Mesenchymal stem cell (in vitro differentiated cells and primary cell): ENCODE data around the gene CDK3.

ENCODE experiments used
- DNase-seq: peaks from one replicate; pipeline ENCODE4 v3.0.0-alpha.2; 2013
- H2AFZ ChIP-seq: one replicate; pipeline ENCODE4 v1.6.1; 2013; ENCODE audit warnings: low read depth, mild to moderate bottlenecking, control low read depth, inconsistent platforms, low read length, moderate library complexity
- H2AK5ac ChIP-seq: 2 replicates; pipeline ENCODE4 v1.6.1; 2013; ENCODE audit warnings: low read length, moderate library complexity, mild to moderate bottlenecking, inconsistent platforms; ENCODE audit not compliant: severe bottlenecking
- H2BK120ac ChIP-seq: one replicate; pipeline ENCODE4 v1.6.1; 2013; ENCODE audit warnings: low read depth, mild to moderate bottlenecking, inconsistent platforms, low read length, moderate library complexity
- H2BK12ac ChIP-seq, 2 experiments: one replicate each; pipeline ENCODE4 v1.6.1; 2013; ENCODE audit warnings: inconsistent platforms in 2 of 2, low read length in 2 of 2, mild to moderate bottlenecking in 2 of 2, moderate library complexity in 2 of 2, control low read depth in 1 of 2
- H2BK15ac ChIP-seq: one replicate; pipeline ENCODE4 v1.6.1; 2013; ENCODE audit warnings: mild to moderate bottlenecking, low read depth, inconsistent platforms; ENCODE audit not compliant: poor library complexity, severe bottlenecking
- H2BK5ac ChIP-seq: 2 replicates; pipeline ENCODE4 v1.6.1; 2013; ENCODE audit warnings: low read depth, mild to moderate bottlenecking, low read length, control low read depth, inconsistent platforms; ENCODE audit not compliant: poor library complexity, severe bottlenecking
- H3K14ac ChIP-seq, 2 experiments: one replicate each; pipeline ENCODE4 v1.6.1; 2013; ENCODE audit warnings: inconsistent platforms in 2 of 2, low read length in 2 of 2, control low read depth in 1 of 2, mild to moderate bottlenecking in 1 of 2, moderate library complexity in 1 of 2
- H3K18ac ChIP-seq, 2 experiments: one replicate each; pipeline ENCODE4 v1.6.1; 2013; ENCODE audit warnings: inconsistent platforms in 2 of 2, low read length in 2 of 2, control low read depth in 1 of 2, low read depth in 1 of 2, mild to moderate bottlenecking in 1 of 2
- H3K23ac ChIP-seq, 2 experiments: one replicate each; pipeline ENCODE4 v1.6.1; 2013; ENCODE audit warnings: inconsistent platforms in 2 of 2, low read length in 2 of 2, mild to moderate bottlenecking in 2 of 2, moderate library complexity in 2 of 2, control low read depth in 1 of 2
- H3K27ac ChIP-seq: 2 replicates; pipeline ENCODE4 v1.5.1; 2013; ENCODE audit warnings: mild to moderate bottlenecking, moderate library complexity, low read length, control low read depth, inconsistent platforms; ENCODE audit not compliant: poor library complexity, severe bottlenecking
- H3K27me3 ChIP-seq, 2 experiments: 2 replicates each; pipeline versions ENCODE4 v1.6.1 to v1.7.0; 2013; ENCODE audit warnings: low read length in 2 of 2, mild to moderate bottlenecking in 2 of 2, moderate library complexity in 2 of 2, control low read depth in 1 of 2, inconsistent platforms in 1 of 2; ENCODE audit not compliant: control insufficient read depth in 1 of 2, insufficient read depth in 1 of 2
- H3K36me3 ChIP-seq, 2 experiments: 2 replicates each; pipeline versions ENCODE4 v1.6.1 to v1.7.0; 2013; ENCODE audit warnings: low read length in 2 of 2, control low read depth in 1 of 2, inconsistent platforms in 1 of 2, low read depth in 1 of 2, mild to moderate bottlenecking in 1 of 2; ENCODE audit not compliant: insufficient read depth in 2 of 2, control insufficient read depth in 1 of 2
- H3K4ac ChIP-seq, 2 experiments: one replicate each; pipeline ENCODE4 v1.6.1; 2013; ENCODE audit warnings: inconsistent platforms in 2 of 2, low read length in 2 of 2, mild to moderate bottlenecking in 2 of 2, moderate library complexity in 2 of 2, control low read depth in 1 of 2, low read depth in 1 of 2
- H3K4me1 ChIP-seq: 2 replicates; pipeline ENCODE4 v1.6.1; 2013; ENCODE audit warnings: low read depth, low read length, control low read depth; ENCODE audit not compliant: control insufficient read depth, insufficient read depth
- H3K4me2 ChIP-seq: 2 replicates; pipeline ENCODE4 v1.6.1; 2013; ENCODE audit warnings: low read length, mild to moderate bottlenecking, inconsistent platforms; ENCODE audit not compliant: poor library complexity, severe bottlenecking
- H3K4me3 ChIP-seq, 2 experiments: 2 replicates each; pipeline versions ENCODE4 v1.5.1 to v1.7.0; 2013; ENCODE audit warnings: low read length in 2 of 2, mild to moderate bottlenecking in 2 of 2, control low read depth in 1 of 2, low read depth in 1 of 2; ENCODE audit not compliant: insufficient read depth in 1 of 2
- H3K79me1 ChIP-seq: replicated peaks from 2 replicates; pipeline ENCODE4 v1.6.1; 2013; ENCODE audit warnings: mild to moderate bottlenecking, control low read depth, low read length, inconsistent platforms; ENCODE audit not compliant: poor library complexity, severe bottlenecking
- H3K9ac ChIP-seq: 2 replicates; pipeline ENCODE4 v1.7.0; 2013; ENCODE audit warnings: mild to moderate bottlenecking, low read length, moderate library complexity
- H3K9me3 ChIP-seq: 2 replicates; pipeline ENCODE4 v1.7.0; 2013; ENCODE audit warnings: mild to moderate bottlenecking, low read length; ENCODE audit not compliant: control insufficient read depth
- H4K8ac ChIP-seq: one replicate; pipeline ENCODE4 v1.6.1; 2013; ENCODE audit warnings: inconsistent platforms, mild to moderate bottlenecking, low read length, moderate library complexity
- H4K91ac ChIP-seq: one replicate; pipeline ENCODE4 v1.6.1; 2013; ENCODE audit warnings: mild to moderate bottlenecking, low read length, inconsistent platforms
- WGBS: methylation state at CpG from one replicate; pipeline ENCODE4 v1.1.7; 2013; ENCODE audit warnings: mixed read lengths; 5-methylcytosine and 5-hydroxymethylcytosine counted together

Gene CDK3

GRCh38 chr17:76025294-76025693 lies 24.6 kb downstream of the CDK3 start:
- Histone ChIP-seq H2AFZ (no peak overlapping the region), H3K18ac (no peak overlapping the region), H2AK5ac (no peak overlapping the region), H3K4me2 (no peak overlapping the region), H3K9ac (no peak overlapping the region), H3K4me3 (no peak overlapping the region), H3K4ac (no peak overlapping the region), H3K9me3 (no peaks in the 10 kb centered on the region), H3K27ac (no peak overlapping the region), H2BK5ac (no peak overlapping the region), H2BK120ac (no peak overlapping the region), H3K23ac (no peak overlapping the region), H2BK15ac (no peak overlapping the region), H3K36me3 (no peaks in the 10 kb centered on the region), H3K14ac (no peak overlapping the region), H2BK12ac (no peak overlapping the region), H4K8ac (no peak overlapping the region), H4K91ac (no peak overlapping the region), H3K27me3 (peaks cover 0 to 32% of the 10 kb centered on the region in 2 experiments), H3K4me1 (peaks cover 21% of the 10 kb centered on the region), H3K79me1 (no peaks in the 10 kb centered on the region)
- 94% methylated on average over 12 of the region's 12 CpGs for WGBS
- no peak for DNase-seq

DNA sequence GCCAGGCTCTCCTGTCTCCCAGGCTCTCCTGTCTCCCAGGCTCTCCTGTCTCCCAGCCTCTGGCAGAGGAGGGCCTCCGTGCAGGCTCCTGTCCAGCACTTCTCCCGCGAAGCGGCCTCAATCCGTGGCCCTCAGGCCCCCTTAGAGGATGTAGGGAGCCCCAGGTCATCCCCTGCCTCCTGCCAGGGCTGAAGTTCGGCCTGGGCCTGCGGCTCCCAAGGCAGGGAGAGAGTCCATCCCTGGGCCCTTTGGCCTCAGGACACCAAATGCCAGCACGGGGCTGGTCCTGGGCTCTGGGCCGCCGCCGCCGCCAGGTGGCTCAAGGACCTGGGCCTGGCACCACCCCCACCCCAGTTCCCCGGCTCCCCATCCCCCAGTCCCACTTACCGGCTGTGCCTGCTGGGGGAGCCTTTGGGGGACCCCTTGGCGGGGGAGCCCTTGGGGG lies 26.1 kb downstream of the CDK3 start:
- H4K91ac ChIP-seq: no peak overlapping the region
- peaks cover 20% of the 10 kb centered on the region for H3K4me1 ChIP-seq
- H3K9me3 ChIP-seq: no peaks in the 10 kb centered on the region
- 86% methylated on average over 14 of the region's 15 CpGs for WGBS
- no peak overlapping the region for H2BK120ac ChIP-seq
- no peak for DNase-seq
- H3K4me3 ChIP-seq: no peak overlapping the region
- no peak overlapping the region for H2BK5ac ChIP-seq
- no peak overlapping the region for H3K9ac ChIP-seq
- H4K8ac ChIP-seq: no peak overlapping the region
- H2BK15ac ChIP-seq: peak overlapping the region; percentile 48
- H3K27me3 ChIP-seq: peaks cover 0 to 25% of the 10 kb centered on the region in 2 experiments
- H3K36me3 ChIP-seq: no peaks in the 10 kb centered on the region
- H2AFZ ChIP-seq: no peak overlapping the region
- no peak overlapping the region for H3K14ac ChIP-seq
- no peaks in the 10 kb centered on the region for H3K79me1 ChIP-seq
- peak overlapping the region; percentile 3 for H2AK5ac ChIP-seq
- H3K18ac ChIP-seq: no peak overlapping the region
- H3K4ac ChIP-seq: no peak overlapping the region
- H2BK12ac ChIP-seq: no peak overlapping the region
- no peak overlapping the region for H3K27ac ChIP-seq
- H3K4me2 ChIP-seq: no peak overlapping the region
- no peak overlapping the region for H3K23ac ChIP-seq

DNA sequence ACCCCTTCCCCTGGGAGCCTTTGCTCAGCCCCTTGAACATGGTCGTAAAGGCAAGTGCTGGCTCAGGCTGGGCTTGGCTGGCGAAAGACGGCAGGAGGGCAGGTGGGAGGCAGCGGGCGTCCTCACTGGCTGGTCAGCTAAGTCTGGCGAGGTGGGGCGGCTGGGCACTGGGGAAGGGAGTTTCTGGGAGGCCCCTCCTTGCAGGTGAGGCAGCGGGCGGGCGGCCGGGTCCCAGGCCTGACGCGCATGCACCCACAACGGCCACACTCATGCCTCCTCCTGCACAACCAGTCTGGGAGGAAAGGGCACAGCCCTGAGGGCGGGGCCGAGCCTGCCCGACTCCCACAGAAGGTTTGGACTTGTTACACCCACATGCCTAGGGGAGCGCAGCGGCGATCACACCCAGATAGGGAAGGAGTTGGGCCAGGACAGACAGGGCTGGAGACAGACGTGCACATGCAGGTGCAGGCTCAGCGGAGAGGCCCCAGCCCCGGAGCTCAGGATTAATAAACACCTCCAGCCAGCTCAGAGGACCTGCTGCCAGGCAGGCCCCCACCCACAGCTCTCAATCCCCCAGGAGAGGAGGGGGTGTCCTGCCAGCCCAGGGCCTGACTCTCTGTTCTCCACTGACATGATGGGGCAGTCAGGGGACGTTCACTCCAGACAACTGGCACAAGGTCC lies 26.6 kb downstream of the CDK3 start, which contains the start of gene EVPL:
Gene EVPL (minus strand): TSS at position 148 of the 681 bp plus-strand sequence. CDS start 108 bp downstream, at position 40.
- Histone ChIP-seq H2BK12ac (no peak within 1 kb of the TSS), H3K14ac (no peak within 1 kb of the TSS), H3K9me3 (no peaks in the 10 kb centered on the region), H2BK15ac (peak within 1 kb of the TSS; percentile 48), H3K4me2 (no peak within 1 kb of the TSS), H3K4ac (no peak within 1 kb of the TSS), H2BK5ac (no peak within 1 kb of the TSS), H4K8ac (peak within 1 kb of the TSS; percentile 0), H3K18ac (no peak within 1 kb of the TSS), H3K36me3 (no peaks in the 10 kb centered on the region), H3K4me1 (peaks cover 20% of the 10 kb centered on the region), H3K27me3 (peaks cover 0 to 24% of the 10 kb centered on the region in 2 experiments), H3K4me3 (no peak within 1 kb of the TSS), H2AFZ (no peak within 1 kb of the TSS), H3K27ac (no peak within 1 kb of the TSS), H2BK120ac (no peak within 1 kb of the TSS), H4K91ac (no peak within 1 kb of the TSS), H2AK5ac (peak within 1 kb of the TSS; percentile 68), H3K23ac (no peak within 1 kb of the TSS), H3K79me1 (no peaks in the 10 kb centered on the region), H3K9ac (no peak within 1 kb of the TSS)
- DNase-seq: no peak
- WGBS: 93% methylated on average over 24 of the region's 24 CpGs

DNA sequence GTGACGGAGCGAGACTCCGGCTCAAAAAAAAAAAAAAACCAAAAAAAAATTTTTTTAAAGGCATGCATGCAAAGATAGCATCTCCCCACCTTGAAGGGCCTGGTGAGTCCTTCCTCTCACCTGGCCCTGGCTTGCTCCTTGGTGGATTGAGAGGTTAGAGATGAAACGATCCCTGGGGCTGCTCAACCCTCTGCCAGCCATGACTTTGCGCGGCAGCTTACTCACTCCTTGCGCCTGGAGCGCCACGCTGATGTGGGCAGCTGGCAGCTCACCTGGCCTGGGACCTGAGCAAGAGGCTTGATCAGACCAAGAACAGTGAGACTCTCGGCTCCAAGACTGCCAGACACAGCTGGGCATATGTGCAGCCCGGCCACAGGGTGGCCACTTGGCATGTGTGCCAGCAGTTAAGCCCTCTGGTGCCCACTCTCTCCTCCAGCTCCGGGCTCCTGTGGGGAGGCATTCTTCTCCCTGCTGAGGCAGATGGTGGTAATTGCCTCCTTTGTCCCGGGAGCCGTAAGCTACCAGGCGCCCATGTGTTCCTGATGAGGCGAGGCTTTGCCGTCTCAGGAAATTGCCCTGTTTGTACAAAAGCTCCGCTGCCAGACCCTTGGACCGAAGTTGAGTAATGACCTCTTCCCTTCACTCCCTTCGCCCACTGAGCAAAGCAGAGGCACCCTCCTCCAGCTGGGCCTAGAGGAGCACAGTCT lies 31.6 kb downstream of the CDK3 start:
- Histone ChIP-seq H4K91ac (no peak overlapping the region), H3K79me1 (no peaks in the 10 kb centered on the region), H3K9me3 (no peaks in the 10 kb centered on the region), H3K36me3 (peaks cover 0 to 5% of the 10 kb centered on the region in 2 experiments), H3K4ac (no peak overlapping the region), H3K27me3 (no peaks in the 10 kb centered on the region), H2AFZ (no peak overlapping the region), H2BK5ac (no peak overlapping the region), H3K23ac (no peak overlapping the region), H3K4me2 (no peak overlapping the region), H2BK12ac (no peak overlapping the region), H3K27ac (no peak overlapping the region), H2BK120ac (no peak overlapping the region), H3K4me3 (no peak overlapping the region), H3K18ac (no peak overlapping the region), H2AK5ac (no peak overlapping the region), H3K4me1 (peaks cover 25% of the 10 kb centered on the region), H4K8ac (no peak overlapping the region), H3K14ac (no peak overlapping the region), H3K9ac (no peak overlapping the region), H2BK15ac (no peak overlapping the region)
- 92% methylated on average over 17 of the region's 20 CpGs for WGBS
- no peak for DNase-seq
